A549 (cell line): ENCODE results near the gene S100A11. TPM values are rescaled to one million over a fixed set of nuclear protein-coding genes. Genes with fewer than 3 reads are reported as not detected.
A peak's percentile ranks its signal among the peaks of the same experiment; 100 is the strongest.

ENCODE experiments used
- BCL3 ChIP-seq: fragments of >200 bp; sonication (Bioruptor Twin); formaldehyde crosslinking; IDR thresholded peaks from 3 replicates; pipeline ENCODE4 v1.6.1; 2016
- BHLHE40 ChIP-seq: IDR thresholded peaks from 2 replicates; pipeline ENCODE4 v1.6.1; 2012; ENCODE audit warnings: low read depth, low read length, inconsistent platforms
- CBX8 ChIP-seq: fragments of 200-600 bp; sonication (generic); IDR thresholded peaks from 2 replicates; pipeline ENCODE4 v1.6.1; 2016
- CEBPB ChIP-seq, 2 experiments: fragments of >200 bp in 1 of 2; sonication (Bioruptor Twin) in 1 of 2; formaldehyde crosslinking in 1 of 2; IDR thresholded peaks; 2 replicates each; pipeline ENCODE4 v1.6.1; 2012 to 2016
- CHD2 ChIP-seq: fragments of 150-350 bp; IDR thresholded peaks from 2 replicates; pipeline ENCODE4 v1.6.1; 2014; ENCODE audit warnings: low read length; ENCODE audit not compliant: partially characterized antibody
- CTCF ChIP-seq: fragments of >200 bp; sonication (Bioruptor Twin); formaldehyde crosslinking; IDR thresholded peaks from 3 replicates; pipeline ENCODE4 v1.5.1; 2016
- EHF ChIP-seq: fragments of 250-450 bp; sonication (Bioruptor Pico); IDR thresholded peaks from 2 replicates; pipeline ENCODE4 v1.5.0; 2020; ENCODE audit warnings: mild to moderate bottlenecking
- FOSB ChIP-seq: fragments of 250-450 bp; sonication (Bioruptor Pico); IDR thresholded peaks from 2 replicates; pipeline ENCODE4 v1.5.0; 2020; ENCODE audit warnings: mild to moderate bottlenecking, moderate library complexity
- FOSL2 ChIP-seq, 2 experiments: fragments of 450-650 bp in 1 of 2; fragments of >200 bp in 1 of 2; sonication (Bioruptor Twin) in 1 of 2; formaldehyde crosslinking; IDR thresholded peaks; 2 replicates each; pipeline versions ENCODE4 v1.5.0 to v1.6.1; 2016 to 2020; ENCODE audit warnings: mild to moderate bottlenecking in 1 of 2, moderate library complexity in 1 of 2
- FOXS1 ChIP-seq: fragments of 250-450 bp; sonication (Bioruptor Pico); IDR thresholded peaks from 2 replicates; pipeline ENCODE4 v1.5.0; 2020; ENCODE audit warnings: mild to moderate bottlenecking, moderate library complexity
- HEYL ChIP-seq: fragments of 250-450 bp; sonication (Bioruptor Pico); IDR thresholded peaks from 2 replicates; pipeline ENCODE4 v1.8.0; 2021; ENCODE audit warnings: mild to moderate bottlenecking, moderate library complexity
- HOXA7 ChIP-seq: fragments of 250-450 bp; sonication (Bioruptor Pico); IDR thresholded peaks from 2 replicates; pipeline ENCODE4 v1.5.0; 2020; ENCODE audit warnings: mild to moderate bottlenecking, moderate library complexity
- HOXB5 ChIP-seq: fragments of 250-450 bp; sonication (Bioruptor Pico); IDR thresholded peaks from 2 replicates; pipeline ENCODE4 v1.5.0; 2020; ENCODE audit warnings: mild to moderate bottlenecking, moderate library complexity
- JUNB ChIP-seq: fragments of >200 bp; sonication (Bioruptor Twin); formaldehyde crosslinking; IDR thresholded peaks from 2 replicates; pipeline ENCODE4 v1.6.1; 2016
- KDM1A ChIP-seq: fragments of 200-600 bp; sonication (generic); IDR thresholded peaks from 2 replicates; pipeline ENCODE4 v1.6.1; 2016; ENCODE audit warnings: low read depth, mild to moderate bottlenecking
- MAZ ChIP-seq: fragments of 150-350 bp; IDR thresholded peaks from 2 replicates; pipeline ENCODE4 v1.6.1; 2014; ENCODE audit warnings: antibody characterized with exemption, low read depth, low read length, borderline replicate concordance
- MYC ChIP-seq: IDR thresholded peaks from 2 replicates; pipeline ENCODE4 v1.6.1; 2012; ENCODE audit warnings: mild to moderate bottlenecking, inconsistent platforms, low read length, improper control_type of control experiment, borderline replicate concordance
- NFE2L2 ChIP-seq: fragments of 150-350 bp; conservative IDR thresholded peaks from 2 replicates; pipeline ENCODE4 v1.6.1; 2014; ENCODE audit warnings: low read length
- POLR2A ChIP-seq: IDR thresholded peaks from 2 replicates; pipeline ENCODE4 v1.6.1; 2012; ENCODE audit warnings: mild to moderate bottlenecking, low read length
- POLR2AphosphoS2 ChIP-seq: conservative IDR thresholded peaks from 2 replicates; pipeline ENCODE4 v1.6.1; 2012; ENCODE audit warnings: low read length, improper control_type of control experiment, inconsistent platforms
- RAD21 ChIP-seq, 2 experiments: fragments of >200 bp in 1 of 2; sonication (Bioruptor Twin) in 1 of 2; formaldehyde crosslinking in 1 of 2; IDR thresholded peaks in 1 of 2; conservative IDR thresholded peaks in 1 of 2; 2 replicates in 1 of 2; 3 replicates in 1 of 2; pipeline ENCODE4 v1.6.1; 2012 to 2018; ENCODE audit warnings: inconsistent platforms in 1 of 2
- RARB ChIP-seq: fragments of 250-450 bp; sonication (Bioruptor Pico); IDR thresholded peaks from 2 replicates; pipeline ENCODE4 v1.8.0; 2021; ENCODE audit warnings: mild to moderate bottlenecking, moderate library complexity
- RCOR1 ChIP-seq: fragments of 150-350 bp; IDR thresholded peaks from 2 replicates; pipeline ENCODE4 v1.6.1; 2014; ENCODE audit warnings: antibody characterized with exemption, low read length, low read depth
- RNF2 ChIP-seq: fragments of 200-600 bp; sonication (generic); IDR thresholded peaks from 2 replicates; pipeline ENCODE4 v1.6.1; 2016; ENCODE audit warnings: low read depth, mild to moderate bottlenecking, antibody characterized with exemption, moderate library complexity, borderline replicate concordance
- SMC3 ChIP-seq: fragments of >200 bp; sonication (Bioruptor Twin); formaldehyde crosslinking; IDR thresholded peaks from 3 replicates; pipeline ENCODE4 v1.6.1; 2018; ENCODE audit warnings: inconsistent platforms
- SREBF2 ChIP-seq: fragments of 450-650 bp; IDR thresholded peaks from 2 replicates; pipeline ENCODE4 v1.6.1; 2014; ENCODE audit warnings: mild to moderate bottlenecking, moderate library complexity
- TFCP2L1 ChIP-seq: fragments of 250-450 bp; sonication (Bioruptor Pico); IDR thresholded peaks from 2 replicates; pipeline ENCODE4 v1.5.0; 2021; ENCODE audit warnings: mild to moderate bottlenecking
- TP53 ChIP-seq: fragments of 250-450 bp; sonication (Bioruptor Pico); IDR thresholded peaks from 2 replicates; pipeline ENCODE4 v1.5.0; 2021; ENCODE audit warnings: mild to moderate bottlenecking, moderate library complexity
- ZFP36 ChIP-seq: fragments of 450-650 bp; IDR thresholded peaks from 2 replicates; pipeline ENCODE4 v1.6.1; 2014; ENCODE audit warnings: borderline replicate concordance; ENCODE audit not compliant: partially characterized antibody
- ZSCAN20 ChIP-seq: fragments of 250-450 bp; sonication (Bioruptor Pico); IDR thresholded peaks from 2 replicates; pipeline ENCODE4 v1.8.0; 2022; ENCODE audit warnings: mild to moderate bottlenecking, moderate library complexity
- polyA plus RNA-seq, 4 experiments: library from polyadenylated mRNA; depleted of rRNA in 3 of 4; stranded (reverse); fragments of >200 nt; fragmentation: RNase III in 1 of 4; extraction: RNeasy Plus Mini Kit Qiagen cat#74134 plus additional on column Dnase treatment in 1 of 4; gene quantifications; 2 replicates in 3 of 4; 3 replicates in 1 of 4; pipeline ENCODE4 v1.2.3, GENCODE V29; 2011 to 2017
- TF ChIP-seq, protein P1 (sequence below): IDR thresholded peaks from 2 replicates; pipeline ENCODE4 v1.6.1; 2012
- TF ChIP-seq, protein P2 (sequence below): fragments of 250-450 bp; sonication (Bioruptor Pico); IDR thresholded peaks from 2 replicates; pipeline ENCODE4 v1.5.0; 2021; ENCODE audit warnings: mild to moderate bottlenecking, moderate library complexity, borderline replicate concordance
- TF ChIP-seq, protein P3 (sequence below): IDR thresholded peaks from 2 replicates; pipeline ENCODE4 v1.6.1; 2012
- TF ChIP-seq, protein P4 (sequence below): IDR thresholded peaks from 2 replicates; pipeline ENCODE4 v1.6.1; 2012; ENCODE audit warnings: low read depth, borderline replicate concordance
- TF ChIP-seq, protein P5 (sequence below): fragments of 450-650 bp; IDR thresholded peaks from 2 replicates; pipeline ENCODE4 v1.6.1; 2014; ENCODE audit warnings: antibody characterized with exemption
- TF ChIP-seq, protein P6 (sequence below): fragments of 250-450 bp; sonication (Bioruptor Pico); IDR thresholded peaks from 2 replicates; pipeline ENCODE4 v1.5.0; 2020; ENCODE audit warnings: low read depth, mild to moderate bottlenecking, moderate library complexity

The S100A11 gene
- polyA plus RNA-seq, 2 of the 4 experiments (the other 2 are of a cell fraction): 671 to 1,531 TPM

DNA sequence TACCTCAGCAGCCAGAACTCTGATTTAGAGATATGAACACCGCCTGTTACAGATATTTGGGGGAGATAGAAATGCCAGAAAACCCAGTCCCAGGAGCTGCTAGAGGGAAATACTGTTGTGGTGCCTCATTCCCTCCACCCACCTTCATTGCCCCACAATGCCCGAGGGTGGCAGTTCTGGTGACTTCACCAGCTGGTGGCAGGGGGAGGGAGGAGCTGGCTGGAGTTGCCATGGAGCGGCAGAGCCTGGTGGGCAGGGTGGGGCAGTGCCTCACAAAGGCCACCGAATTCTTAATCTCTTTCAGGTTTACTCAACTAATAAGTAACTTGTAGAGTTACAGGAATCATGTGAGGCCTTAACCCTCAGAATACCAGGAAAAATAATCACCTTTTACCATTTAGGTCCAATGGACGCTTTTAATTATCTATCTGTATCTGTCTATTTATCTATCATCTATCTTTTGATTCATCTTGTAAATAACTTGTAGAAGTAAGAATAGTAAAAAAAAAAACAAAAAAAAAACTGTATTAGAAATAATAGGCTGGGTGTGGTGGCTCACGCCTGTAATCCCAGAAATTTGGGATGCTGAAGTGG lies 11.7 kb upstream of the S100A11 start (continued):
- TF ChIP-seq, protein P1, sequence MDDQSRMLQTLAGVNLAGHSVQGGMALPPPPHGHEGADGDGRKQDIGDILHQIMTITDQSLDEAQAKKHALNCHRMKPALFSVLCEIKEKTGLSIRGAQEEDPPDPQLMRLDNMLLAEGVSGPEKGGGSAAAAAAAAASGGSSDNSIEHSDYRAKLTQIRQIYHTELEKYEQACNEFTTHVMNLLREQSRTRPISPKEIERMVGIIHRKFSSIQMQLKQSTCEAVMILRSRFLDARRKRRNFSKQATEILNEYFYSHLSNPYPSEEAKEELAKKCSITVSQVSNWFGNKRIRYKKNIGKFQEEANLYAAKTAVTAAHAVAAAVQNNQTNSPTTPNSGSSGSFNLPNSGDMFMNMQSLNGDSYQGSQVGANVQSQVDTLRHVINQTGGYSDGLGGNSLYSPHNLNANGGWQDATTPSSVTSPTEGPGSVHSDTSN: peak; percentile 63; the same call in 1 of the 2 replicates
- no peak for TF ChIP-seq EHF
- TF ChIP-seq FOSL2 (IDR thresholded peaks at IDR 0.05): 0 out of 2 replicates have a peak, but pooled peaks have one; percentile 3
- no peak for TF ChIP-seq FOSL2 (CRISPR knock-in tag; IDR thresholded peaks at IDR 0.05)
- no peak for TF ChIP-seq HOXA7 (CRISPR knock-in tag)
- TF ChIP-seq, protein P2, sequence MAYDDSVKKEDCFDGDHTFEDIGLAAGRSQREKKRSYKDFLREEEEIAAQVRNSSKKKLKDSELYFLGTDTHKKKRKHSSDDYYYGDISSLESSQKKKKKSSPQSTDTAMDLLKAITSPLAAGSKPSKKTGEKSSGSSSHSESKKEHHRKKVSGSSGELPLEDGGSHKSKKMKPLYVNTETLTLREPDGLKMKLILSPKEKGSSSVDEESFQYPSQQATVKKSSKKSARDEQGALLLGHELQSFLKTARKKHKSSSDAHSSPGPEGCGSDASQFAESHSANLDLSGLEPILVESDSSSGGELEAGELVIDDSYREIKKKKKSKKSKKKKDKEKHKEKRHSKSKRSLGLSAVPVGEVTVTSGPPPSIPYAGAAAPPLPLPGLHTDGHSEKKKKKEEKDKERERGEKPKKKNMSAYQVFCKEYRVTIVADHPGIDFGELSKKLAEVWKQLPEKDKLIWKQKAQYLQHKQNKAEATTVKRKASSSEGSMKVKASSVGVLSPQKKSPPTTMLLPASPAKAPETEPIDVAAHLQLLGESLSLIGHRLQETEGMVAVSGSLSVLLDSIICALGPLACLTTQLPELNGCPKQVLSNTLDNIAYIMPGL (CRISPR knock-in tag): no peak
- TF ChIP-seq, protein P3, sequence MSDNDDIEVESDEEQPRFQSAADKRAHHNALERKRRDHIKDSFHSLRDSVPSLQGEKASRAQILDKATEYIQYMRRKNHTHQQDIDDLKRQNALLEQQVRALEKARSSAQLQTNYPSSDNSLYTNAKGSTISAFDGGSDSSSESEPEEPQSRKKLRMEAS: 0 out of 2 replicates have a peak, but pooled peaks have one; percentile 31
- peak; percentile 77 for TF ChIP-seq MAZ
- TF ChIP-seq, protein P4, sequence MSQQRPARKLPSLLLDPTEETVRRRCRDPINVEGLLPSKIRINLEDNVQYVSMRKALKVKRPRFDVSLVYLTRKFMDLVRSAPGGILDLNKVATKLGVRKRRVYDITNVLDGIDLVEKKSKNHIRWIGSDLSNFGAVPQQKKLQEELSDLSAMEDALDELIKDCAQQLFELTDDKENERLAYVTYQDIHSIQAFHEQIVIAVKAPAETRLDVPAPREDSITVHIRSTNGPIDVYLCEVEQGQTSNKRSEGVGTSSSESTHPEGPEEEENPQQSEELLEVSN: no peak; the same call in 1 of the 2 replicates
- no peak for TF ChIP-seq FOXS1 (CRISPR knock-in tag)
- no peak for TF ChIP-seq TP53 (CRISPR knock-in tag)
- no peak for TF ChIP-seq CBX8
- TF ChIP-seq RNF2: no peak
- no peak for TF ChIP-seq HEYL (CRISPR knock-in tag)
- TF ChIP-seq FOSB: no peak
- TF ChIP-seq TFCP2L1: no peak
- TF ChIP-seq SREBF2: no peak
- no peak for TF ChIP-seq POLR2AphosphoS2
- no peak for TF ChIP-seq CHD2
- peak; percentile 88 for TF ChIP-seq RARB (CRISPR knock-in tag)
- TF ChIP-seq BCL3: peak; percentile 83; the same call in 1 of the 3 replicates
- TF ChIP-seq ZSCAN20: no peak
- no peak for TF ChIP-seq ZFP36
- no peak for TF ChIP-seq RCOR1
- TF ChIP-seq JUNB: no peak; the same call in 1 of the 2 replicates
- no peak for TF ChIP-seq KDM1A
- no peak for TF ChIP-seq HOXB5 (CRISPR knock-in tag)
- TF ChIP-seq BHLHE40: no peak
- TF ChIP-seq, protein P5, sequence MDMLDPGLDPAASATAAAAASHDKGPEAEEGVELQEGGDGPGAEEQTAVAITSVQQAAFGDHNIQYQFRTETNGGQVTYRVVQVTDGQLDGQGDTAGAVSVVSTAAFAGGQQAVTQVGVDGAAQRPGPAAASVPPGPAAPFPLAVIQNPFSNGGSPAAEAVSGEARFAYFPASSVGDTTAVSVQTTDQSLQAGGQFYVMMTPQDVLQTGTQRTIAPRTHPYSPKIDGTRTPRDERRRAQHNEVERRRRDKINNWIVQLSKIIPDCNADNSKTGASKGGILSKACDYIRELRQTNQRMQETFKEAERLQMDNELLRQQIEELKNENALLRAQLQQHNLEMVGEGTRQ: peak; percentile 63
- no peak for TF ChIP-seq SMC3
- no peak for TF ChIP-seq CTCF
- TF ChIP-seq CEBPB (IDR thresholded peaks at IDR 0.05): peak; percentile 54 to 77
- 0 out of 2 replicates have a peak, but pooled peaks have one; percentile 6 for TF ChIP-seq POLR2A
- TF ChIP-seq, protein P6, sequence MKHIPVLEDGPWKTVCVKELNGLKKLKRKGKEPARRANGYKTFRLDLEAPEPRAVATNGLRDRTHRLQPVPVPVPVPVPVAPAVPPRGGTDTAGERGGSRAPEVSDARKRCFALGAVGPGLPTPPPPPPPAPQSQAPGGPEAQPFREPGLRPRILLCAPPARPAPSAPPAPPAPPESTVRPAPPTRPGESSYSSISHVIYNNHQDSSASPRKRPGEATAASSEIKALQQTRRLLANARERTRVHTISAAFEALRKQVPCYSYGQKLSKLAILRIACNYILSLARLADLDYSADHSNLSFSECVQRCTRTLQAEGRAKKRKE (CRISPR knock-in tag): no peak
- TF ChIP-seq NFE2L2: no peak
- TF ChIP-seq RAD21 (conservative IDR thresholded peaks at IDR 0.05 in 1 of 2, IDR thresholded peaks at IDR 0.05 in 1 of 2): no peak
- TF ChIP-seq MYC: no peak
